Heart right ventricle (tissue), 16 donors: ENCODE data around the gene ACTL7B. TPM values are rescaled to one million over a fixed set of nuclear protein-coding genes. Genes with fewer than 3 reads are reported as not detected.

Experiments used
- ATAC-seq, 8 donors: fragments of 200-7000 bp; cut with Tn5 transposase; one replicate each; pipeline ENCODE4 v1.9.1; 2020; ENCODE audit warnings: mild to moderate bottlenecking in 8 of 8, moderate library complexity in 8 of 8, moderate number of reproducible peaks in 1 of 8
- DNase-seq, 2 donors: peaks; one replicate each; pipeline ENCODE4 v3.0.0-alpha.2; 2020
- H3K27ac ChIP-seq, 10 donors: fragments of 200-600 bp; sonication (generic) in 2 of 10; one replicate each; pipeline versions ENCODE4 v1.5.0 to v1.8.0; 2020 to 2022; ENCODE audit warnings: mild to moderate bottlenecking in 3 of 10
- H3K27me3 ChIP-seq, 7 donors: fragments of 200-600 bp; one replicate each; pipeline ENCODE4 v1.8.0; 2021 to 2022; ENCODE audit warnings: mild to moderate bottlenecking in 2 of 7
- H3K36me3 ChIP-seq, 9 donors: fragments of 200-600 bp; sonication (generic) in 1 of 9; one replicate each; pipeline versions ENCODE4 v1.5.0 to v1.8.0; 2020 to 2022; ENCODE audit warnings: mild to moderate bottlenecking in 2 of 9
- H3K4me1 ChIP-seq, 9 donors: fragments of 200-600 bp; sonication (generic) in 1 of 9; one replicate each; pipeline versions ENCODE4 v1.5.0 to v1.8.0; 2020 to 2022; ENCODE audit warnings: mild to moderate bottlenecking in 4 of 9
- H3K4me3 ChIP-seq, 10 donors: fragments of 200-600 bp; sonication (generic) in 2 of 10; one replicate each; pipeline versions ENCODE4 v1.5.0 to v1.8.0; 2020 to 2022; ENCODE audit warnings: mild to moderate bottlenecking in 7 of 10, moderate library complexity in 2 of 10
- H3K9me3 ChIP-seq, 11 donors: fragments of 200-600 bp in 10 of 11; sonication (generic) in 2 of 11; one replicate each; pipeline versions ENCODE4 v1.5.0 to v1.8.0; 2013 to 2022; ENCODE audit warnings: mild to moderate bottlenecking in 2 of 11, control low read depth in 1 of 11, moderate library complexity in 1 of 11
- WGBS, 2 donors: extraction: QIAGEN DNeasy Blood & Tissue Kit; methylation state at CpG; one replicate each; pipeline ENCODE4 v1.1.7; 2013; ENCODE audit warnings: inconsistent platforms in 1 of 2; 5-methylcytosine and 5-hydroxymethylcytosine counted together
- intact Hi-C, 10 donors: fragments of 100-400 bp; cut with DNase I; formaldehyde crosslinking; loops; one replicate each; pipeline versions ENCODE4 v1.11.1 to v1.14.2; 2022
- polyA plus RNA-seq, 2 donors: library from polyadenylated mRNA; stranded (reverse); fragments of 200-250 nt; gene quantifications; one replicate each; pipeline ENCODE4 v1.2.3, GENCODE V29; 2013
- total RNA-seq, 10 donors: library from RNA; stranded (reverse); fragmentation: NEBNext Ultra II Directional in 3 of 10; extraction: Animal tissue kit (Norgen Biotek cat#: 25700) in 3 of 10; gene quantifications; one replicate each; pipeline versions ENCODE4 v1.2.1 to v1.2.4, GENCODE V29; 2021 to 2023
- TF ChIP-seq, protein P1 (sequence below), 9 donors: fragments of 200-600 bp; sonication (generic) in 2 of 9; IDR thresholded peaks; one replicate each; pipeline versions ENCODE4 v1.5.0 to v1.8.0; 2021 to 2022; ENCODE audit warnings: antibody characterized with exemption in 9 of 9, mild to moderate bottlenecking in 5 of 9, moderate library complexity in 1 of 9
- donor health status: Arrhythmogenic right ventricular cardiomyopathy.
- donor health status: ischemic (EF 13 %, LVEDD 7.1; RV severe dilation, severe dysfunction).
- donor health status: healthy with polysubstance abuse.
- donor health status: DM: no; HTN: yes; CAD: no.
- donor health status: DM: no; HTN: no; CAD: no.
- donor health status: ischemic (EF 25% LVEDD 6.9; RV normal size, moderate dysfunction).
- donor health status: ischemic (EF 25% LVEDD 5.7; RV mildly dilated, moderate dysfunction).
- donor health status: healthy.
- donor health status: DM: yes; HTN: yes; CAD: no.
- donor health status: Ischemic cardiomyopathy.
- donor health status: ischemic (EF 35%, LVEDD 5.7; RV mildly dilated, moderate dysfunction).
- donor health status: nonischemic (EF 11% LVEDD 7.7; RV severe dilation, severe dysfunction).
- donor health status: DM: yes; HTN: yes; CAD: no.
- donor health status: PGD.
- donor health status: ischemic (EF 29% LVEDD 5.4; RV normal size, mild dysfunction).
- donor health status: nonischemic (EF 23%, LVEDD 6.1; RV moderate dilation, normal function).

ACTL7B gene
- total and polyA plus RNA-seq, 12 donors, result not detected

DNA sequence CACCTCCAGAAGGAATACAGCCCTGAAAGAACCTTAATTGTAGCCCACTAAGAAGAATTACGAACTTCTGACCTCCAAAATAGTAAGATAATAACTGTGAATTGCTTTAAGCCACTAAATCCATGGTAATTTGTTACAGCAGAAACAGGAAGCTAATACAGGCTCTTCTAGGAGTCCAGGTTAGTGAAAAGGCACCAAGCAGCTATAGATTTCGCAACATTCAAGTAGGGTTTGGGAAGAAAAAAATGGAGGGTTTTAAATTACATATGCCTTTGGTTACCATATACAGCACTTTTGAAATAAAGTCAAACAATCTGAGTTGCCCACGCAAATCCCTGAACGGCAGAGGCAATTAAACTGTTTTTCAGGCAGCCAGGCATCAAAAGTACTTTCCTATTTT lies 4.6 kb upstream of the ACTL7B start:
- Histone ChIP-seq H3K27me3 (no peaks in the 10 kb centered on the region), H3K36me3 (no peaks in the 10 kb centered on the region), H3K4me1 (peaks cover 0 to 10% (median 0%) of the 10 kb centered on the region in 9 donors), H3K9me3 (no peaks in the 10 kb centered on the region), H3K4me3 (no peak overlapping the region), H3K27ac (no peak overlapping the region)
- intact Hi-C loops, result no loop called here
- DNase-seq, result no peak
- ATAC-seq, result no peak
- TF ChIP-seq, protein P1, sequence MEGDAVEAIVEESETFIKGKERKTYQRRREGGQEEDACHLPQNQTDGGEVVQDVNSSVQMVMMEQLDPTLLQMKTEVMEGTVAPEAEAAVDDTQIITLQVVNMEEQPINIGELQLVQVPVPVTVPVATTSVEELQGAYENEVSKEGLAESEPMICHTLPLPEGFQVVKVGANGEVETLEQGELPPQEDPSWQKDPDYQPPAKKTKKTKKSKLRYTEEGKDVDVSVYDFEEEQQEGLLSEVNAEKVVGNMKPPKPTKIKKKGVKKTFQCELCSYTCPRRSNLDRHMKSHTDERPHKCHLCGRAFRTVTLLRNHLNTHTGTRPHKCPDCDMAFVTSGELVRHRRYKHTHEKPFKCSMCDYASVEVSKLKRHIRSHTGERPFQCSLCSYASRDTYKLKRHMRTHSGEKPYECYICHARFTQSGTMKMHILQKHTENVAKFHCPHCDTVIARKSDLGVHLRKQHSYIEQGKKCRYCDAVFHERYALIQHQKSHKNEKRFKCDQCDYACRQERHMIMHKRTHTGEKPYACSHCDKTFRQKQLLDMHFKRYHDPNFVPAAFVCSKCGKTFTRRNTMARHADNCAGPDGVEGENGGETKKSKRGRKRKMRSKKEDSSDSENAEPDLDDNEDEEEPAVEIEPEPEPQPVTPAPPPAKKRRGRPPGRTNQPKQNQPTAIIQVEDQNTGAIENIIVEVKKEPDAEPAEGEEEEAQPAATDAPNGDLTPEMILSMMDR (IDR thresholded peaks at IDR 0.05), result no peak
- WGBS, 2 donors, result 79 to 93% methylated on average over 4 of the region's 4 CpGs

DNA sequence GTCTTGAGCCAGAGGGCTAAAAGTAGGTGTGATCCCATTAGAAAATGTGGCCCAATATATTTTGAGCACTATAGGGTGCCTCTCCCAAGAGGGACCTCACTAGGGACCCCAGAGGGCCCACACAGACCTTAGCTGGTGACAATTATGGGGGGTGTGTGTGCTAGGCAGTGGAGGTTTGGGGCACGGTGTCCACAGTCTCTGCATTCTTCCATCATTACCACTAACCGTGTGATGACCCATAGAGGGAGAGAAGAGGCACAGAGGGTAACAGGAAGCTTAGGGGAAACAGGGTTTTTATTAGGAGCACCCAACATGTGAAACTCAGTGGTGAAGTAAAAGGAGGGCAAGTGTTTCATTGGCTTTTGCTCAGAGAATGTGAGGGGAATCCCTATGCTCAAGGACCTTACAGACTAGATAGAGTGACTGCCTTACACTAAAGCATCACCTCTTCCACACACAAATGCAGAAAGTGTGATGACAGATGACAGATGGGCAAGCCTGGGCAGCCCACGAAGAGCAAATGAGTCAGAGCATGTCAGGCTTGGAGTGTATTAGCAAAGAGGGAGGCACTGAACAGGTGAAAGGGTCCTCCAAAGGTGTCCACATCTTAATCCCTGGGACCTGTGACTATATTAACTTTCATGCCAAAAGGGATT lies 3.8 kb upstream of the ACTL7B start:
- TF ChIP-seq, protein P1 (IDR thresholded peaks at IDR 0.05), result no peak
- Histone ChIP-seq H3K4me1 (peaks cover 0 to 3% (median 0%) of the 10 kb centered on the region in 9 donors), H3K27me3 (no peaks in the 10 kb centered on the region), H3K27ac (no peak overlapping the region), H3K4me3 (no peak overlapping the region), H3K9me3 (no peaks in the 10 kb centered on the region), H3K36me3 (no peaks in the 10 kb centered on the region)
- 70 to 75% methylated on average over 3 of the region's 3 CpGs for WGBS, 2 donors
- no peak for DNase-seq
- intact Hi-C loops, result no loop called here
- ATAC-seq, result no peak

- H3K27me3 ChIP-seq, result peaks cover 0 to 6% (median 0%) of the 10 kb centered on the region in 7 donors
- ATAC-seq, result no peak
Observed at GRCh38 chr9:108857572-108857971, 1.8 kb upstream of the ACTL7B start.

DNA sequence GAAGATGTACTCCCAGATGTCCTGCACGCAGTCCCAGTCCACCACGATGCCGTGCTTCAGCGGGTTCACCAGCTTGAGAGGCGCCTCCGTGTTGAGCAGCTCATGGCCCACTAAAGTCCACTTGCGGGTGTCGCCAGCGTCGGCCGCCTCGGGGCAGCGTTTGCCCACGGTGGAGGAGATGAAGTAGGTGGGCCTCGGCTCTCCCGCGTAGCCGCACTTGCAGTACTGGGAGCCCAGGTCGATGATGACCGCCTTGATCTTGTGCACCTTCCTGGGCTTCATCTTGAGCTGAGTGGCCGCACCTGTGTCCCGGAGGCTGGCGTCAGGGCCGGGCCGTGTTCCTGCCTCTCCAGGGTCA lies 278 bp downstream of the ACTL7B start:
- Histone ChIP-seq H3K4me3 (no peak overlapping the region), H3K27me3 (peaks cover 0 to 6% (median 0%) of the 10 kb centered on the region in 7 donors), H3K9me3 (no peaks in the 10 kb centered on the region), H3K27ac (no peak overlapping the region), H3K4me1 (no peaks in the 10 kb centered on the region), H3K36me3 (no peaks in the 10 kb centered on the region)
- DNase-seq, result no peak
- 97 to 98% methylated on average over 25 of the region's 25 CpGs for WGBS, 2 donors
- TF ChIP-seq, protein P1 (IDR thresholded peaks at IDR 0.05), result no peak
- ATAC-seq, result no peak
- intact Hi-C loops, result no loop called here

More at GRCh38 chr9:108857572-108857971, 1.8 kb upstream of the ACTL7B start:
- intact Hi-C loops, result no loop called here
- TF ChIP-seq, protein P1 (IDR thresholded peaks at IDR 0.05), result no peak
- Histone ChIP-seq H3K36me3 (no peaks in the 10 kb centered on the region), H3K4me3 (no peak overlapping the region), H3K27ac (no peak overlapping the region), H3K9me3 (no peaks in the 10 kb centered on the region), H3K4me1 (no peaks in the 10 kb centered on the region)
- DNase-seq, result no peak
- 93 to 94% methylated on average over 6 of the region's 6 CpGs for WGBS, 2 donors
